CD14-positive monocyte (primary cell): ENCODE measurements around the gene EXTL1. TPM values are rescaled to one million over a fixed set of nuclear protein-coding genes. Genes with fewer than 3 reads are reported as not detected.

Experiments used
- DNase-seq, 3 donors: peaks; one replicate each; pipeline ENCODE4 v3.0.0-alpha.2; 2011 to 2022
- H2AFZ ChIP-seq: 2 replicates; pipeline ENCODE4 v1.6.0; 2012; ENCODE audit warnings: mild to moderate bottlenecking, low read depth, low read length, inconsistent platforms; ENCODE audit not compliant: insufficient read depth, poor library complexity, severe bottlenecking
- H3K27ac ChIP-seq, 2 donors: 1 replicate in 1 of 2; 2 replicates in 1 of 2; pipeline ENCODE4 v1.5.1; 2012 to 2013; ENCODE audit warnings: low read length in 2 of 2, control low read depth in 1 of 2, inconsistent platforms in 1 of 2, low read depth in 1 of 2, mild to moderate bottlenecking in 1 of 2
- H3K27me3 ChIP-seq, 2 donors: one replicate each; pipeline versions ENCODE4 v1.6.0 to v1.6.1; 2011 to 2013; ENCODE audit warnings: low read length in 2 of 2; ENCODE audit not compliant: control insufficient read depth in 2 of 2, insufficient read depth in 2 of 2
- H3K36me3 ChIP-seq, 2 donors: replicated peaks in 1 of 2; 1 replicate in 1 of 2; 2 replicates in 1 of 2; pipeline versions ENCODE4 v1.5.1 to v1.6.1; 2012 to 2013; ENCODE audit warnings: low read length in 2 of 2, control low read depth in 1 of 2, inconsistent platforms in 1 of 2, mild to moderate bottlenecking in 1 of 2; ENCODE audit not compliant: insufficient read depth in 2 of 2, control insufficient read depth in 1 of 2
- H3K4me1 ChIP-seq, 2 donors: 1 replicate in 1 of 2; 2 replicates in 1 of 2; pipeline versions ENCODE4 v1.5.1 to v1.6.1; 2012 to 2013; ENCODE audit warnings: low read length in 2 of 2, control low read depth in 1 of 2, inconsistent platforms in 1 of 2, mild to moderate bottlenecking in 1 of 2, moderate library complexity in 1 of 2; ENCODE audit not compliant: insufficient read depth in 2 of 2, control insufficient read depth in 1 of 2
- H3K4me2 ChIP-seq: replicated peaks from 2 replicates; pipeline ENCODE3; 2012; ENCODE audit warnings: low read length, moderate library complexity, mild to moderate bottlenecking; ENCODE audit not compliant: poor library complexity, severe bottlenecking; ENCODE audit errors: extremely low read depth
- H3K4me3 ChIP-seq, 3 experiments: fragments of 200-600 bp in 1 of 3; sonication (generic) in 1 of 3; replicated peaks in 1 of 3; 1 replicate in 2 of 3; 2 replicates in 1 of 3; pipeline ENCODE4 v1.5.1; 2011 to 2013; ENCODE audit warnings: low read length in 3 of 3, mild to moderate bottlenecking in 3 of 3, control low read depth in 2 of 3, low read depth in 2 of 3, inconsistent platforms in 1 of 3, moderate library complexity in 1 of 3
- H3K79me2 ChIP-seq: 2 replicates; pipeline ENCODE4 v1.6.0; 2012; ENCODE audit warnings: mild to moderate bottlenecking, control low read depth, inconsistent platforms, low read length, moderate library complexity; ENCODE audit not compliant: insufficient read depth
- H3K9ac ChIP-seq: 2 replicates; pipeline ENCODE4 v1.6.0; 2017; ENCODE audit warnings: low read length, mild to moderate bottlenecking; ENCODE audit not compliant: insufficient read depth, poor library complexity, severe bottlenecking
- H3K9me3 ChIP-seq, 2 donors: replicated peaks in 1 of 2; 1 replicate in 1 of 2; 2 replicates in 1 of 2; pipeline versions ENCODE4 v1.5.1 to v1.6.1; 2012 to 2013; ENCODE audit warnings: low read length in 2 of 2, control low read depth in 1 of 2; ENCODE audit not compliant: control insufficient read depth in 1 of 2, insufficient read depth in 1 of 2
- H4K20me1 ChIP-seq: 2 replicates; pipeline ENCODE4 v1.6.0; 2012; ENCODE audit warnings: mild to moderate bottlenecking, low read length, control low read depth, moderate library complexity; ENCODE audit not compliant: insufficient read depth
- H3K27ac Mint-ChIP-seq, 7 donors: one replicate each; pipeline ENCODE4 v1.8.0; 2020; ENCODE audit warnings: mild to moderate bottlenecking in 7 of 7, mixed read lengths in 7 of 7, moderate library complexity in 6 of 7, inconsistent platforms in 2 of 7
- H3K27me3 Mint-ChIP-seq, 3 donors: one replicate each; pipeline ENCODE4 v1.8.0; 2021 to 2022; ENCODE audit warnings: low read depth in 3 of 3, mild to moderate bottlenecking in 3 of 3, mixed read lengths in 3 of 3, moderate library complexity in 3 of 3, inconsistent platforms in 1 of 3
- H3K36me3 Mint-ChIP-seq, 2 donors: one replicate each; pipeline ENCODE4 v1.8.0; 2020; ENCODE audit warnings: mixed read lengths in 2 of 2, inconsistent platforms in 1 of 2, mild to moderate bottlenecking in 1 of 2
- H3K4me1 Mint-ChIP-seq: one replicate; pipeline ENCODE4 v1.8.0; 2020; ENCODE audit warnings: mild to moderate bottlenecking, mixed read lengths
- H3K4me3 Mint-ChIP-seq, 2 donors: one replicate each; pipeline ENCODE4 v1.8.0; 2020; ENCODE audit warnings: mild to moderate bottlenecking in 2 of 2, mixed read lengths in 2 of 2, moderate library complexity in 1 of 2
- H3K9me3 Mint-ChIP-seq, 7 donors: one replicate each; pipeline ENCODE4 v1.8.0; 2020 to 2022; ENCODE audit warnings: mixed read lengths in 7 of 7, mild to moderate bottlenecking in 6 of 7, moderate library complexity in 6 of 7, inconsistent platforms in 2 of 7
- CTCF ChIP-seq: fragments of 200-600 bp; IDR thresholded peaks from one replicate; pipeline ENCODE4 v1.8.0; 2022; ENCODE audit warnings: antibody characterized with exemption, mild to moderate bottlenecking
- WGBS: methylation state at CpG from one replicate; pipeline ENCODE4 v1.1.5; 2013; ENCODE audit warnings: missing lambda C conversion rate; ENCODE audit not compliant: insufficient coverage; 5-methylcytosine and 5-hydroxymethylcytosine counted together
- intact Hi-C, 2 donors: fragments of 100-400 bp; cut with micrococcal nuclease; formaldehyde crosslinking; loops; one replicate each; pipeline versions ENCODE4 v1.15.0 to v1.15.1; 2023
- polyA plus RNA-seq, 3 donors: library from polyadenylated mRNA; depleted of rRNA in 1 of 3; unstranded in 2 of 3; stranded (reverse) in 1 of 3; fragments of 300-500 nt in 2 of 3; fragments of >200 nt in 1 of 3; fragmentation: Illumina TruSeq in 2 of 3; gene quantifications; 1 replicate in 2 of 3; 2 replicates in 1 of 3; pipeline ENCODE4 v1.2.3, GENCODE V29; 2012 to 2021

Gene EXTL1
- polyA plus RNA-seq, 3 donors: not detected

GRCh38 chr1:25999041-25999800 lies 22.4 kb upstream of the EXTL1 start:
- H3K4me3 Mint-ChIP-seq: no peak overlapping the region
- no peak overlapping the region for H3K9ac ChIP-seq
- no peak for DNase-seq

GRCh38 chr1:26003262-26003661 lies 18.3 kb upstream of the EXTL1 start:
- Histone ChIP-seq H2AFZ (no peak overlapping the region), H3K4me2 (no peak overlapping the region), H3K4me3 (no peak overlapping the region), H3K27ac (no peak overlapping the region), H3K36me3 (no peaks in the 10 kb centered on the region), H3K27me3 (no peaks in the 10 kb centered on the region), H3K9ac (no peak overlapping the region), H4K20me1 (no peaks in the 10 kb centered on the region), H3K4me1 (peaks cover 19 to 20% of the 10 kb centered on the region in 2 donors), H3K9me3 (no peaks in the 10 kb centered on the region), H3K79me2 (no peaks in the 10 kb centered on the region)
- peaks cover 23% of the 10 kb centered on the region for H3K4me1 Mint-ChIP-seq
- H3K36me3 Mint-ChIP-seq: no peaks in the 10 kb centered on the region
- no peak for DNase-seq
- H3K4me3 Mint-ChIP-seq: no peak overlapping the region
- no peaks in the 10 kb centered on the region for H3K9me3 Mint-ChIP-seq
- no peak overlapping the region for H3K27ac Mint-ChIP-seq
- TF ChIP-seq CTCF: no peak
- H3K27me3 Mint-ChIP-seq: peaks cover 0 to 5% (median 2%) of the 10 kb centered on the region in 3 donors
- intact Hi-C loops: no loop called here
- WGBS: no CpG with 5 or more reads among the region's 4 CpGs

More at GRCh38 chr1:25999041-25999800, 22.4 kb upstream of the EXTL1 start:
- no peaks in the 10 kb centered on the region for H3K9me3 ChIP-seq
- H3K27ac ChIP-seq: no peak overlapping the region
- peaks cover 36 to 42% of the 10 kb centered on the region in 2 donors for H3K4me1 ChIP-seq
- Mint-ChIP-seq H3K4me1 (peaks cover 39% of the 10 kb centered on the region), H3K36me3 (peaks cover 4 to 8% of the 10 kb centered on the region in 2 donors), H3K27me3 (peaks cover 0 to 4% (median 0%) of the 10 kb centered on the region in 3 donors), H3K9me3 (no peaks in the 10 kb centered on the region), H3K27ac (no peak overlapping the region)
- TF ChIP-seq CTCF: no peak
- H3K4me3 ChIP-seq: no peak overlapping the region
- intact Hi-C loops: loop anchor here (2.0 to 5.0 kb wide), 3 partner anchors 100 to 1357 kb away; partner anchors contain the start of gene SRRM1 (in 1 of the 2)
- peak overlapping the region; percentile 92 for H2AFZ ChIP-seq
- H3K36me3 ChIP-seq: no peaks in the 10 kb centered on the region
- H4K20me1 ChIP-seq: no peaks in the 10 kb centered on the region
- no peak overlapping the region for H3K4me2 ChIP-seq
- no peaks in the 10 kb centered on the region for H3K27me3 ChIP-seq
- peaks cover 20% of the 10 kb centered on the region for H3K79me2 ChIP-seq
- 94% methylated on average over 10 of the region's 18 CpGs for WGBS
